ENCODE data around the gene RNASE7. TPM values are rescaled to one million over a fixed set of nuclear protein-coding genes. Genes with fewer than 3 reads are reported as not detected.

The RNASE7 gene
- total RNA-seq, 1 experiment from 2014 or later, result not detected

- DNase-seq (ENCODE audit: low read depth), result no peak
These were observed 24.8 kb downstream of the RNASE7 start for GRCh38 chr14:21066882-21067502.

- DNase-seq (ENCODE audit: low read depth), result no peak
These were observed 26.6 kb downstream of the RNASE7 start for GRCh38 chr14:21068521-21069387.

GRCh38 chr14:21069388-21070082 is 27.4 kb downstream of the RNASE7 start:
- no peak for DNase-seq (ENCODE audit: low read depth)

GRCh38 chr14:21070083-21070609 is 28.0 kb downstream of the RNASE7 start, which contains the start of gene ARHGEF40:
Gene ARHGEF40, plus strand, starts transcription at chr14:21070304. Its CDS starts 93 bp downstream, at chr14:21070397.
- no peak for DNase-seq (ENCODE audit: low read depth)

- peak; percentile 43 for DNase-seq (ENCODE audit: low read depth)
These were observed 28.6 kb downstream of the RNASE7 start for GRCh38 chr14:21070610-21071224.

- DNase-seq (ENCODE audit: low read depth), result peak; percentile 83
These were observed 29.3 kb downstream of the RNASE7 start for GRCh38 chr14:21071225-21072030.

- peak; percentile 40 for DNase-seq (ENCODE audit: low read depth)
These were observed 29.9 kb downstream of the RNASE7 start for GRCh38 chr14:21072031-21072473.

GRCh38 chr14:21072781-21073339 is 30.7 kb downstream of the RNASE7 start:
- no peak for DNase-seq (ENCODE audit: low read depth)

- no peak for DNase-seq (ENCODE audit: low read depth)
These were observed 31.8 kb downstream of the RNASE7 start for GRCh38 chr14:21073921-21074320.

- DNase-seq (ENCODE audit: low read depth), result no peak
These were observed 32.5 kb downstream of the RNASE7 start for GRCh38 chr14:21074398-21075272.

- no peak for DNase-seq (ENCODE audit: low read depth)
These were observed 33.7 kb downstream of the RNASE7 start for GRCh38 chr14:21075719-21076437.

GRCh38 chr14:21077672-21078071 is 35.5 kb downstream of the RNASE7 start:
- DNase-seq (ENCODE audit: low read depth), result no peak

GRCh38 chr14:21078287-21078686 is 36.1 kb downstream of the RNASE7 start:
- DNase-seq (ENCODE audit: low read depth), result no peak

- no peak for DNase-seq (ENCODE audit: low read depth)
These were observed 36.6 kb downstream of the RNASE7 start for GRCh38 chr14:21078726-21079125.

GRCh38 chr14:21081521-21082142 is 39.5 kb downstream of the RNASE7 start:
- DNase-seq (ENCODE audit: low read depth), result no peak

- DNase-seq (ENCODE audit: low read depth), result no peak
These were observed 41.6 kb downstream of the RNASE7 start for GRCh38 chr14:21083565-21084325.

- DNase-seq (ENCODE audit: low read depth), result no peak
These were observed 42.2 kb downstream of the RNASE7 start for GRCh38 chr14:21084396-21084795.
